Activated T-cell treated with anti-CD3 and anti-CD28 coated beads, Interleukin-2, amount 50 U/mL, for 1 hour (primary cell): ENCODE data around the gene CCND3.
A peak's percentile ranks its signal among the peaks of the same experiment; 100 is the strongest.
"Not testable (repeated sequence)": the region's sequence is repeated elsewhere in the genome, so short reads cannot be mapped to it uniquely, and the experiment has no call there.

Experiments
- DNase-seq: peaks from one replicate; pipeline ENCODE4 v3.0.0-alpha.2; 2020

CCND3 gene

GRCh38 chr6:41947581-41948220, 6.1 kb upstream of the CCND3 start:
- DNase-seq: no peak

GRCh38 chr6:41943456-41943855, 1.8 kb upstream of the CCND3 start:
- no peak for DNase-seq

GRCh38 chr6:41942882-41943281, 1.3 kb upstream of the CCND3 start:
- not testable (repeated sequence) for DNase-seq

- DNase-seq: peak; percentile 44
Measured at GRCh38 chr6:41942067-41942851, 651 bp upstream of the CCND3 start.

GRCh38 chr6:41940759-41941279, 789 bp downstream of the CCND3 start:
- DNase-seq: peak; percentile 59

- peak; percentile 28 for DNase-seq
Measured at GRCh38 chr6:41939848-41940758, 1.5 kb downstream of the CCND3 start.

- peak; percentile 30 for DNase-seq
Measured at GRCh38 chr6:41939176-41939847, 2.3 kb downstream of the CCND3 start.

GRCh38 chr6:41938590-41939175, 2.9 kb downstream of the CCND3 start:
- DNase-seq: peak; percentile 23

GRCh38 chr6:41937861-41938574, 3.6 kb downstream of the CCND3 start:
- DNase-seq: peak; percentile 57

GRCh38 chr6:41937472-41937860, 4.1 kb downstream of the CCND3 start:
- DNase-seq: no peak

- DNase-seq: peak; percentile 67
Measured at GRCh38 chr6:41936073-41936837, 5.4 kb downstream of the CCND3 start.

GRCh38 chr6:41935685-41936072, 5.9 kb downstream of the CCND3 start:
- DNase-seq: no peak

- DNase-seq: no peak
Measured at GRCh38 chr6:41935193-41935574, 6.4 kb downstream of the CCND3 start.

GRCh38 chr6:41934278-41935192, 7.1 kb downstream of the CCND3 start:
- no peak for DNase-seq

GRCh38 chr6:41932378-41932777, 9.2 kb downstream of the CCND3 start:
- DNase-seq: no peak

- DNase-seq: no peak
Measured at GRCh38 chr6:41931792-41932191, 9.8 kb downstream of the CCND3 start.

- DNase-seq: no peak
Measured at GRCh38 chr6:41929924-41930323, 11.7 kb downstream of the CCND3 start.

- no peak for DNase-seq
Measured at GRCh38 chr6:41927253-41927652, 14.4 kb downstream of the CCND3 start.

- DNase-seq: no peak
Measured at GRCh38 chr6:41922154-41922553, 19.5 kb downstream of the CCND3 start.

GRCh38 chr6:41921712-41921998, 20.0 kb downstream of the CCND3 start:
- DNase-seq: no peak
